ENCODE data around the gene IL3RA.
"Not testable (repeated sequence)": the region's sequence is repeated elsewhere in the genome, so short reads cannot be mapped to it uniquely, and the experiment has no call there.

IL3RA gene

DNA sequence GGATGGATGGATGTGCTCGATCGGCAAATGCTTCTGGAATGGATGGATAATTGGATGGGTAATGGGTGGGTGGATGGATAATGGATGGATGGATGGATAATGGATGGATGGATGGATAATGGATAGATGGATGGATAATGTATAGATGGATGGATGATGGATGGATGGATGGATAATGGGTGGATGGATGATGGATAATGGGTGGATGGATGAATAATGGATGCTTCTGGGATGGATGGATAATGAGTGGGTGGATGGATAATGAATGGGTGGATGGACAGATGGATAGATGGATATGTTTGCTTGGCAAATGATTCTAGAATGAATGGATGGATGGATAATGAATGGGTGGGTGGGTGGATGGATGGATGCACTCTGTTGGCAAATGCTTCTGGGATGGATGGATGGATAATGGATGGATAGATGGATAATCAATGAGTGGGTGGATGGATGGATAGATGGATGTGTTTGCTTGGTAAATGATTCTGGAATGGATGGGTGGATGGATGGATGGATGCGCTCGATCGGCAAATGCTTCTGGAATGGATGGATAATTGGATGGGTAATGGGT is 59.1 kb downstream of the IL3RA start:
- Mint-ChIP-seq H3K36me3 (ENCODE audit: low read depth) (peaks cover 32% of the 10 kb centered on the region), H3K4me3 (peak overlapping the region; percentile 37), H3K27ac (peak overlapping the region; percentile 85), H3K9me3 (no peaks in the 10 kb centered on the region), H3K4me1 (ENCODE audit: low read depth) (peaks cover 39% of the 10 kb centered on the region), H3K27me3 (no peaks in the 10 kb centered on the region)

DNA sequence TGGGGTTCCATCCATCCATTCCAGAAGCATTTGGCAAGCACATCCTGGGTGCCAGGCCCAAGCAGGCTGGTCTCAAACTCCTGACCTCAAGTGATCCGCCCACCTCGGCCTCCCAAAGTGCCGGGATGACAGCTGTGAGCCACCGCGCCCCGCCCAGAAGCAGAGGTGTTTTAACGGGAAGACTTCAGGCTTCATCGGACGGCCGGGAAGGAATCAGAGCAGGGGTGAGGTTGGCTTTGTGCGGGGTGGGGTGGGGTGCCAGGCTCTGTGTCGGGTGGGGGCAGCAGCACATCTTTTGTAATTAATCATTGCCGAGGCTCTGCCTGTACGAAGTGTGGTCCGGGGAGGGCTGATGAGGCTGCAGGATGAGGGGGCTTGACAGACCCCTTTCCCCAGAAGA is 60.4 kb downstream of the IL3RA start:
- peaks cover 25% of the 10 kb centered on the region for H3K36me3 Mint-ChIP-seq (ENCODE audit: low read depth)
- H3K4me1 Mint-ChIP-seq (ENCODE audit: low read depth) = peaks cover 32% of the 10 kb centered on the region

DNA sequence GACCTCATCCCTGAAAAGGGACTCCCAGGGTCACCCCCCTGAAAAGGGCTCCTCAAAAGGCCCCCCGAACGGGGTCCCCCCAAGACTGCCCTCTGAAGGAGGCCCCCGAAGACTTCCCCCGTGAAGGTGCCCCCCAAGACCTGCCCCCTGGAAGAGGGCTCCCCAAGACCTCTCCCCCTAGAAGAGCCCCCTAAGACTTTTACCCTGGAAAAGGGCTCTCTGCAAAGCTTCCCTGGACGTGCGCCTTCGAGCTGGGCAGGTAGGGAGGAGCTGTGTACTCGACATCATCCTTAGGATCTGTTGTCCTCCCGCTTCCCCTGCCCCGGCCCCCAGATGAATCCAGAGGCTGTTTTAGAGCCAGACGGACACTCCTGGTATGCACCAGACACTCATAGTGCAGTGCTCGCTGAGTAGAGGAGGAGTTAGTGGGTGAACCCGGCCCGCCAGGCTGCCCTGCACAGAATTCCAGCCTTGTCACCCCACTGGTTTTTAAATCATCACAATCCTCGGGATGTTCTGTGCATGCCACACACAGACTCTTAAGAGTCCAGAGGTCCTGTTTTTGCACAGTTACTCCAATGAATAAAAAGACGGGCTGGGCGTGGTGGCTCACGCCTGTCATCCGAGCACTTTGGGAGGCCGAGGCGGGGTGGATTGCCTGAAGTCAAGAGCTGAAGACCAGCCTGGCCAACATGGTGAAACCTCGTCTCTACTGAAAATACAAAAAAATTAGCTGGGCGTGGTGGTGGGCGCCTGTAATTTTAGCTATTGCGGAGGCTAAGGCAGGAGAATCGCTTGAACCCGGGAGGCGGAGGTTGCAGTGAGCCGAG is 61.1 kb downstream of the IL3RA start:
- no peaks in the 10 kb centered on the region for H3K9me3 Mint-ChIP-seq
- H3K36me3 Mint-ChIP-seq (ENCODE audit: low read depth) = peaks cover 25% of the 10 kb centered on the region
- H3K4me1 Mint-ChIP-seq (ENCODE audit: low read depth) = peaks cover 32% of the 10 kb centered on the region
- no peaks in the 10 kb centered on the region for H3K27me3 Mint-ChIP-seq
- H3K27ac Mint-ChIP-seq = no peak overlapping the region
- H3K4me3 Mint-ChIP-seq = no peak overlapping the region

More for the DNA sequence above, 60.4 kb downstream of the IL3RA start:
- Mint-ChIP-seq H3K4me3 (no peak overlapping the region), H3K9me3 (no peaks in the 10 kb centered on the region), H3K27me3 (no peaks in the 10 kb centered on the region), H3K27ac (no peak overlapping the region)

DNA sequence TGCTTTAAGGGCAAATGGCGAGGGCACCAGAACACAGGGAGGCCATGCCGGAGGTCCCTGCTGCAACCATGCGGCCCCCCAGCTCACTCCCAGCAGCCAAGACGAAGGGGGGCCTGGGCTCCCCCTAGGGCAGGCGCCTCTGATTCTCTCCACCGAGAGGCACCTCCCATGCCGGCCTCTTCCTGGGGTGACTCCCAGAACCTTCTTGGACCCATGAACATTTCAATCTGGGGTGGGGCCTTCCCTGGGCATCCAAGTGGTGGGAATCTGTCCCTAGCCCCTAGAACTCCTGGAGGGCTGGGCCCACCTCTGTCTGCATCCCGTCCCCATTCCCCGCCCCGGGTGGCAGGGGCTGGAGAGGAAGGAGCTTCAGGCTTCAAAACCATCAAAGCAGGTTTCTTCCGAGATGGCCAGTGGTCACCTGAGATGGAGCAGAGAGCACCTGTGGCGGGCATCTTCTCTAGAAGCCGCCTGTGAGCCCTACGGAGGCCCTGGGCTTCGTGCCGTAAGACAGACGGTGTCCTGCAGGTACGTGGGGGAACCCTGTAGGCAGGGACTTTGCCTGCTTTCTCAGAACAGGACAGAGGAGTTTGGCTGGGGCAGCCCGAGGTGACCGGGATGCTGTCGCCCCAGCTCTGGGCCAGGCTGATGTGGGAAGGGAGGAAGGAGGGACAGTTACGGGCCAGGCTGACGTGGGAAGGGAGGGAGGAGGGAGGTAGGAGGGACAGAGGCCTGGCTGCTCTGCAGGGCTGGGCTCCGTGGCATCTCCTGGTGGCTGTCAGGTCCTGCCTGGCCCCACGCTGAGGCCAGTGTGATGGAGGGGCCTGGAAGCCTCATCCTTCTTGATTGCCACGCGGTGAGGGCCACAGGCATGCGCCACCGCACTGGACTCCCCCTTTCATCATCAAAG is 62.1 kb downstream of the IL3RA start:
- peaks cover 25% of the 10 kb centered on the region for H3K36me3 Mint-ChIP-seq (ENCODE audit: low read depth)
- H3K27ac Mint-ChIP-seq = no peak overlapping the region
- no peak overlapping the region for H3K4me3 Mint-ChIP-seq
- H3K9me3 Mint-ChIP-seq = no peaks in the 10 kb centered on the region
- no peaks in the 10 kb centered on the region for H3K27me3 Mint-ChIP-seq
- peaks cover 24% of the 10 kb centered on the region for H3K4me1 Mint-ChIP-seq (ENCODE audit: low read depth)

DNA sequence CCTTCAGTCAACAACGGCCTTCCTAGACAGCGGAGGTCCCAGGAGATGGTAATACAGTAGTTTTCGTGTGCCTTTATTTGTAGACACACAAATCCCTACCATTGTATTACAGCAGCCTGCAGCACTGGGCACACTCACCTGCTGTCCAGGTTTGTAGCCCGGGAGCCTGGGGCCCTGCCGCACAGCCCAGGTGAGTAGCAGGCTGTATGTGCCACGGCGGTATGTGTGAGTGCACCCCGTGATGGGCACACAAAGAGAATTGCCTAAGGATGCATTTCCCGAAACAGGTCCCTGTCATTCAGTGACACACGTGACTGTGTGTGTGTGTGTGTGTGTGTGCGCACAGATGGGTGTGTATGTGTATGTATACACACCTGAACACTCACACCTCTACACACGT is 63.5 kb downstream of the IL3RA start:
- Mint-ChIP-seq H3K9me3 (no peaks in the 10 kb centered on the region), H3K27me3 (no peaks in the 10 kb centered on the region), H3K36me3 (ENCODE audit: low read depth) (peaks cover 20% of the 10 kb centered on the region), H3K4me3 (no peak overlapping the region), H3K27ac (no peak overlapping the region), H3K4me1 (ENCODE audit: low read depth) (peaks cover 12% of the 10 kb centered on the region)

DNA sequence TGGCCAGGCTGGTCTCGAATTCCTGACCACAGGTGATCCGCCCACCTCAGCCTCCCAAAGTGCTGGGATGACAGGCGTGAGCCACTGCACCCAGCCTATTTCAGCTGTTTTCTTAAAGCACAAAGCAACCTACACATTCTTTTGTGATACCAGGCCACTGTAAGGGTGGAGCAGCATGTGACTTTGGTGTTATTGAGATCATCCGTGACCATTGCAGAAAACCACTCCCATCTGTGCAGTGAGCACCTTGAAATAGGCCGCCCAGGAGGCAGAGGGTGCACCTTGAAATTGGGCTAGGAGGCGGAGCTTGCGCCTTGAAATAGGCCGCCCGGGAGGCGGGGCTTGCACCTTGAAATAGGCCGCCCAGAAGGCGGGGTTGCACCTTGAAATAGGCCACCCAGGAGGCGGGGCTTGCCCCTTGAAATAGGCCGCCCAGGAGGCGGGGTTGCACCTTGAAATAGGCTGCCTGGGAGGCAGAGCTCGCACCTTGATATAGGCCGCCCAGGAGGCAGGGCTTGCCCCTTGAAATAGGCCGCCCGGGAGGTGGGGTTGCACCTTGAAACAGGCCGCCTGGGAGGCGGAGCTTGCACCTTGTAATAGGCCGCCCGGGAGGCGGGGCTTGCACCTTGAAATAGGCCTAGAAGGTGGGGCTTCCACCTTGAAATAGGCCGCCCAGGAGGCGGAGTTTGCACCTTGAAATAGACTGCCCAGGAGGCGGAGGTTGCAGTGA is 64.3 kb downstream of the IL3RA start:
- H3K27ac Mint-ChIP-seq = no peak overlapping the region
- no peaks in the 10 kb centered on the region for H3K27me3 Mint-ChIP-seq
- H3K4me3 Mint-ChIP-seq = no peak overlapping the region
- peaks cover 12% of the 10 kb centered on the region for H3K36me3 Mint-ChIP-seq (ENCODE audit: low read depth)
- H3K9me3 Mint-ChIP-seq = no peaks in the 10 kb centered on the region
- peaks cover 3% of the 10 kb centered on the region for H3K4me1 Mint-ChIP-seq (ENCODE audit: low read depth)

DNA sequence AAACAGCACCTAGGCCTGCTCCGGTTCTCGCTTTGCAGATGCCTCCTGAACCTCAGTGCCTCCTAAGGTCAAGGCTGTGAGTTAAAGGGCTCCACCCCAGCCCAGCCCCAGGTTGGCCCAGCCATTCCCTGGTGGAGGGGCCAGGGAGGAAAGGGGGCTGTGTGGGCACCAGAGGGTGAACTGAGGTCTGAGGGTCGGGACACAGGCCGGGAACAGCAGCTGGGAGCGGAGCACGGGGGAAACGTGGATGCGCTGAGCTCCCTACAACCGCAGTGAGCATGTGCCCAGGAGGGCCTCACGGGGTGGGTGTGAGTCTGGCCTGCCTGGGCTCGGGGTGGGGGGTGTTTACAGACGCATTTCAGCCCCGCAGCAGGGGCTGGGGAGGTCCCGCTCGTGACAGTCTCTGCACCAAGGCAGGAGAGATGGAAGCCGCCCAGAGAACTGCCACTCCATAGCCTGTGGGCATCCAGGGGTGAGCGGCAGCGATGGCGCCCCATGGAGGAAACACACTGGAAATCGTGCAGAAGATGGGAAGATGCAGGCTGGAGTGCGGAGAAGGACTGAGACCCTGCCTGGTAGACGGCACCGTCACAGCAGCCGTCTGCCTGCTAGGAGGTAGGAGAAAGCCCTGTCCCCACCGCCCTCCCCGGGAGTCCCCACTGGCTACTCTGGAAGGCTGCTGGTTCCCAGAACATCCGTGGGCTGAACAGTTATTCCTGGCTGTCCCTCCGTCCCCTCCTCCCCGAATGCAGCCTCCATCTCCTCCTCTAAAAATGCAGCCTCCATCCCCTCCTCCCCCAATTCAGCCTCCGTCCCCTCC is 65.2 kb downstream of the IL3RA start:
- Mint-ChIP-seq H3K27ac (no peak overlapping the region), H3K4me3 (no peak overlapping the region), H3K4me1 (ENCODE audit: low read depth) (no peaks in the 10 kb centered on the region)

DNA sequence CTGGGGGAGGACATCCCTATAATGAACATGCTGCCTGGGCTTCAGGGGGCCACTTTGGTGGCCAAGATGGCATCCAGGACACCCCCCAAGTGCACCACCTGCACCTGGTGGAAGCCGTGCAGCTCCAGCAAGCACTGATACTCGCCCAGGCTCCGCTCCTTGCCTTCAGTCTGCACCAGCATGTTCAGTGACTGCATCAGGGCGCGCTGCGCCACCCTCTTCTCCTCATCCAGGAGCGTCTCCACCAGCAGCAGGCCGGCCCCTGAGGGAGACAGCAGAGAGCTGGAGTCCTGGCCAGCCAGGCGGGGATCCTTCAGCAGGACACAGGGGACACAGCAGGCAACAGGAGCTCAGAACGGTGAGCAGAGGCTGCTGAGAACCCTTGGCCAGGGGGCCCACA is 66.6 kb downstream of the IL3RA start:
- Mint-ChIP-seq H3K4me1 (ENCODE audit: low read depth) (no peaks in the 10 kb centered on the region), H3K27me3 (no peaks in the 10 kb centered on the region), H3K4me3 (no peak overlapping the region), H3K36me3 (ENCODE audit: low read depth) (peaks cover 4% of the 10 kb centered on the region), H3K27ac (no peak overlapping the region), H3K9me3 (no peaks in the 10 kb centered on the region)

More for the DNA sequence above, 65.2 kb downstream of the IL3RA start:
- no peaks in the 10 kb centered on the region for H3K9me3 Mint-ChIP-seq
- peaks cover 4% of the 10 kb centered on the region for H3K36me3 Mint-ChIP-seq (ENCODE audit: low read depth)
- no peaks in the 10 kb centered on the region for H3K27me3 Mint-ChIP-seq

DNA sequence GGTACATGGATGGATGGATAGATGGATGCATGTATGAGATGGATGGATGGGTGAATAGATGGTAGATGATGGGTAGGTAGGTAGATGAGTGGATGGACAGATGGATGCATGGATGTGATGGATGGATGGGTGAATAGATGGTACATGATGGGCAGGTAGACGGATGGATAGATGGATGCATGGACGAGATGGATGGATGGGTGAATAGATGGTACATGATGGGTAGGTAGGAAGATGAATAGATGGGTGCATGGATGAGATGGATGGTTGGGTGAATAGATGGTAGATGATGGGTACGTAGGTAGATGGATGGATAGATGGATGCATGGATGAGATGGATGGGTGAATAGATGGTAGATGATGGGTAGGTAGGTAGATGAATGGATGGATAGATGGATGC is 67.3 kb downstream of the IL3RA start:
- H3K4me1 Mint-ChIP-seq (ENCODE audit: low read depth); H3K27me3 Mint-ChIP-seq; H3K27ac Mint-ChIP-seq: not testable (repeated sequence)

DNA sequence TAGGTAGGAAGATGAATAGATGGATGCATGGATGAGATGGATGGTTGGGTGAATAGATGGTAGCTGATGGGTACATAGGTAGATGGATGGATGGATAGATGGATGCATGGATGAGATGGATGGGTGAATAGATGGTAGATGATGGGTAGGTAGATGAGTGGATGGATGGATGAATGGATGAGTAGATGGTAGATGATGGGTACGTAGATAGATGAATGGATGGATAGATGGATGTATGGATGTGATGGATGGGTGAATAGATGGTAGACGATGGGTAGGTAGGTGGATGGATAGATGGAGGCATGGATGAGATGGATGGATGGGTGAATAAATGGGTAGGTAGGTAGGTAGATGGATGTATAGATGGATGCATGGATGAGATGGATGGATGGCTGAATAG is 69.2 kb downstream of the IL3RA start:
- not testable (repeated sequence) for H3K9me3 Mint-ChIP-seq; H3K4me3 Mint-ChIP-seq; H3K27ac Mint-ChIP-seq; H3K36me3 Mint-ChIP-seq (ENCODE audit: low read depth); H3K27me3 Mint-ChIP-seq; H3K4me1 Mint-ChIP-seq (ENCODE audit: low read depth)

More for the DNA sequence above, 67.3 kb downstream of the IL3RA start:
- not testable (repeated sequence) for H3K9me3 Mint-ChIP-seq; H3K36me3 Mint-ChIP-seq (ENCODE audit: low read depth); H3K4me3 Mint-ChIP-seq

DNA sequence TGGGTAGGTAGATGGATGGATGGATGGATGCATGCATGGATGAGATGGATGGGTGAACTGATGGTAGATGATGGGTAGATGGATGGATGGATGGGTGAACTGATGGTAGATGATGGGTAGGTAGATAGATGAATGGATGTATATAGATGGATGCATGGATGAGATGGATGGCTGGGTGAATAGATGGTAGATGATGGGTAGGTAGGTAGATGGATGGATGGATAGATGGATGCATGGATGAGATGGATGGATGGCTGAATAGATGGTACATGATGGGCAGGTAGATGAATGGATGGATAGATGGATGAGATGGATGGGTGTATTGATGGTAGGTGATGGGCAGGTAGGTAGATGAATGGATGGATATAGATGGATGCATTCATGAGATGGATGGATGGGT is 70.5 kb downstream of the IL3RA start:
- H3K36me3 Mint-ChIP-seq (ENCODE audit: low read depth) = peaks cover 12% of the 10 kb centered on the region
- no peak overlapping the region for H3K4me3 Mint-ChIP-seq
- H3K4me1 Mint-ChIP-seq (ENCODE audit: low read depth) = no peaks in the 10 kb centered on the region
- no peaks in the 10 kb centered on the region for H3K27me3 Mint-ChIP-seq
- H3K9me3 Mint-ChIP-seq = no peaks in the 10 kb centered on the region
- H3K27ac Mint-ChIP-seq = no peak overlapping the region

DNA sequence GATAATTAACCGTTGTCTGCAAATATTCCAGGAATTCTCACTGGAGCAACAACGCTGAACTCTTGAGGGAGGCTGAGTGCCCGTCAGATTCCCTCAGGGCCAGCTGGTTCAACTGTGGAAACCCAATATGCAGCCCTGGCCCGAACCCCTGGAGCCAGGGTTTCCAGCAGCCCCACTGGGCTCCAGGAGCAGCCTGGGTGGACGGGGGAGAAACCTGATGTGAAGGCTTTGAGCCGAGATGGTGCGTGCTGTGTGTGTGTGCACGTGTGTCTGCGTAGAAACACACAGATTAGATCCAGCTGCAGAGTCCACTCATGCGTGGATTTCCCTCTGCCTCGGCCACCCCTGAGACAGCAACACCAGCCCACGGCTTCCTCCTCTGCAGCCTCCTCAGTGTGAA is 74.7 kb downstream of the IL3RA start:
- no peaks in the 10 kb centered on the region for H3K27me3 Mint-ChIP-seq
- no peaks in the 10 kb centered on the region for H3K9me3 Mint-ChIP-seq

DNA sequence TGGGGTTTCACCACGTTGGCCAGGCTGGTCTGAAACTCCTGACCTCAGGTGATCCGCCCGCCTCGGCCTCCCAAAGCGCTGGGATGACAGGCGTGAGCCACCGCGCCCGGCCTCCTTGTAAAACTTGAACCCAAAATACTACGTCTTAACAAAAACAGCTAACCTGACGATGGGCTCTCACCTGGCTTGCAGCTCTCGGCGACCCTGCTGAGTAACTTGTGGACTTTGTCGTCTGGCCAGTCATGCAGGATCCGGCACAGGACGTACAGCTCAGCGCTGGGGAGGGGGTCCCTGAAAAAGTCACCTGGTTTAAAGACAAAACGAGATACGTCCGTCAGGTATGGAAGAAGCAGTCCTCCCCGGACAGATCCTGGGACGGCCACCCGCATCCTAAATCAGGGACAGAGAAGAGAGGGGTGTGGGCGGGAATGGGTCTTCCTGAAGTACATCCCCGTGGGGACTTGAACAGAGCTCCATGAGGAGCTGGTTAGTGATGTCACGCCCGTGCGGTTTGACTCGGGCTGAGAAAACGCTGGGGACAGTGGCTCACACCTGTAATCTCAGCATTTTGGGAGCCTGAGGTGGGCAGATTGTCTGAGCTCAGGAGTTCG is 76.1 kb downstream of the IL3RA start:
- no peaks in the 10 kb centered on the region for H3K27me3 Mint-ChIP-seq
- no peaks in the 10 kb centered on the region for H3K9me3 Mint-ChIP-seq
- H3K36me3 Mint-ChIP-seq (ENCODE audit: low read depth) = peaks cover 32% of the 10 kb centered on the region
- no peak overlapping the region for H3K27ac Mint-ChIP-seq
- H3K4me3 Mint-ChIP-seq = no peak overlapping the region
- H3K4me1 Mint-ChIP-seq (ENCODE audit: low read depth) = no peaks in the 10 kb centered on the region

More for the DNA sequence above, 74.7 kb downstream of the IL3RA start:
- Mint-ChIP-seq H3K4me3 (no peak overlapping the region), H3K36me3 (ENCODE audit: low read depth) (peaks cover 32% of the 10 kb centered on the region), H3K4me1 (ENCODE audit: low read depth) (no peaks in the 10 kb centered on the region), H3K27ac (no peak overlapping the region)

Data from stimulated activated naive CD8-positive, alpha-beta T cell treated with anti-CD3 and anti-CD28 coated beads, Interleukin-15, Interleukin-2, amounts not matched to agents 100 ng/mL and 50 ng/mL, for 24 hours (primary cell).